Measurements from ENCODE around the gene ESR1.

The ESR1 gene

GRCh38 chr6:152098683-152099082 lies 291.2 kb downstream of the ESR1 start:
- no peak for TF ChIP-seq CTCF (IDR thresholded peaks at IDR 0.05; ENCODE audit: low read depth, low read length, missing control alignments)
- no peak for DNase-seq (ENCODE audit: low read depth)
- in situ Hi-C loops (cut with HindIII; ENCODE audit: low sequenced_read_pairs), result no loop called here
- H3K4me3 ChIP-seq (ENCODE audit: low read depth, low read length), result no peak overlapping the region

GRCh38 chr6:152099446-152100182 lies 292.1 kb downstream of the ESR1 start:
- H3K4me3 ChIP-seq (ENCODE audit: low read depth, low read length), result no peak overlapping the region
- TF ChIP-seq CTCF (IDR thresholded peaks at IDR 0.05; ENCODE audit: low read depth, low read length, missing control alignments), result no peak
- in situ Hi-C loops (cut with HindIII; ENCODE audit: low sequenced_read_pairs), result no loop called here
- no peak for DNase-seq (ENCODE audit: low read depth)

- no peak for DNase-seq (ENCODE audit: low read depth)
- in situ Hi-C loops (cut with HindIII; ENCODE audit: low sequenced_read_pairs), result no loop called here
- no peak for TF ChIP-seq CTCF (IDR thresholded peaks at IDR 0.05; ENCODE audit: low read depth, low read length, missing control alignments)
- H3K4me3 ChIP-seq (ENCODE audit: low read depth, low read length), result no peak overlapping the region
Observed at GRCh38 chr6:152100183-152100618, 292.7 kb downstream of the ESR1 start.

GRCh38 chr6:152107973-152108372 lies 300.5 kb downstream of the ESR1 start:
- no peak for TF ChIP-seq CTCF (IDR thresholded peaks at IDR 0.05; ENCODE audit: low read depth, low read length, missing control alignments)
- in situ Hi-C loops (cut with HindIII; ENCODE audit: low sequenced_read_pairs), result no loop called here
- DNase-seq (ENCODE audit: low read depth), result no peak
- no peak overlapping the region for H3K4me3 ChIP-seq (ENCODE audit: low read depth, low read length)

GRCh38 chr6:152110886-152111820 lies 303.7 kb downstream of the ESR1 start:
- in situ Hi-C loops (cut with HindIII; ENCODE audit: low sequenced_read_pairs), result no loop called here
- DNase-seq (ENCODE audit: low read depth), result no peak
- TF ChIP-seq CTCF (IDR thresholded peaks at IDR 0.05; ENCODE audit: low read depth, low read length, missing control alignments), result no peak
- no peak overlapping the region for H3K4me3 ChIP-seq (ENCODE audit: low read depth, low read length)

- DNase-seq (ENCODE audit: low read depth), result no peak
- H3K4me3 ChIP-seq (ENCODE audit: low read depth, low read length), result no peak overlapping the region
- no peak for TF ChIP-seq CTCF (IDR thresholded peaks at IDR 0.05; ENCODE audit: low read depth, low read length, missing control alignments)
- in situ Hi-C loops (cut with HindIII; ENCODE audit: low sequenced_read_pairs), result no loop called here
Observed at GRCh38 chr6:152112491-152113261, 305.2 kb downstream of the ESR1 start.

All from astrocyte of the cerebellum (primary cell).